Right lobe of liver (tissue), 4 donors: Measurements from ENCODE around the gene CES5A.

Experiments used
- CTCF ChIP-seq, 4 donors: fragments of 200-600 bp in 3 of 4; fragments of 450-650 bp in 1 of 4; IDR thresholded peaks; one replicate each; pipeline versions ENCODE4 v1.5.1 to v1.8.0; 2016 to 2022; ENCODE audit warnings: antibody characterized with exemption in 4 of 4, mild to moderate bottlenecking in 2 of 4
- POLR2A ChIP-seq: fragments of 450-650 bp; IDR thresholded peaks from one replicate; pipeline ENCODE4 v1.6.1; 2017; ENCODE audit warnings: antibody characterized with exemption, mild to moderate bottlenecking
- donor health status: DM: no; HTN: no; CAD: no.
- donor health status: DM: no; HTN: no; CAD: no.
- donor health status: DM: no; HTN: yes; CAD: no.

- TF ChIP-seq CTCF (IDR thresholded peaks at IDR 0.05) (no peak), POLR2A (no peak)
These were observed 65.3 kb downstream of the CES5A start for GRCh38 chr16:55809851-55810250.
